Gastroesophageal sphincter (tissue), 4 donors: ENCODE measurements around the gene SMIM12. TPM values are rescaled to one million over a fixed set of nuclear protein-coding genes. Genes with fewer than 3 reads are reported as not detected.

Experiments used
- ATAC-seq: fragments of 150-250 bp; one replicate; pipeline ENCODE4 v1.9.1; 2016; ENCODE audit warnings: mild to moderate bottlenecking, moderate library complexity
- H3K27ac ChIP-seq, 4 donors: fragments of 200-600 bp; sonication (generic) in 3 of 4; 1 replicate in 3 of 4; 2 replicates in 1 of 4; pipeline ENCODE4 v1.5.1; 2016 to 2019
- H3K27me3 ChIP-seq: fragments of 200-600 bp; sonication (generic); one replicate; pipeline ENCODE4 v1.5.1; 2019
- H3K36me3 ChIP-seq, 2 donors: fragments of 200-600 bp; sonication (generic); one replicate each; pipeline ENCODE4 v1.5.1; 2019; ENCODE audit warnings: control low read depth in 1 of 2
- H3K4me1 ChIP-seq, 3 donors: fragments of 200-600 bp; sonication (generic); 1 replicate in 2 of 3; 2 replicates in 1 of 3; pipeline ENCODE4 v1.5.1; 2016 to 2019; ENCODE audit warnings: control low read depth in 2 of 3
- H3K4me3 ChIP-seq, 2 donors: fragments of 200-600 bp; sonication (generic); one replicate each; pipeline ENCODE4 v1.5.1; 2019; ENCODE audit warnings: mild to moderate bottlenecking in 1 of 2, moderate library complexity in 1 of 2
- H3K9me3 ChIP-seq, 3 donors: fragments of 200-600 bp; sonication (generic); one replicate each; pipeline ENCODE4 v1.5.1; 2017 to 2019; ENCODE audit warnings: control low read depth in 2 of 3
- CTCF ChIP-seq, 4 experiments: fragments of 200-600 bp in 2 of 4; fragments of 450-650 bp in 2 of 4; sonication (generic) in 1 of 4; IDR thresholded peaks; one replicate each; pipeline ENCODE4 v1.5.1; 2017 to 2019; ENCODE audit warnings: antibody characterized with exemption in 4 of 4, mild to moderate bottlenecking in 2 of 4, moderate library complexity in 2 of 4
- EP300 ChIP-seq: sonication (generic); formaldehyde crosslinking; IDR thresholded peaks from one replicate; pipeline ENCODE4 v1.6.1; 2017; ENCODE audit warnings: antibody characterized with exemption, mild to moderate bottlenecking
- POLR2A ChIP-seq, 2 donors: fragments of 450-650 bp; IDR thresholded peaks; one replicate each; pipeline ENCODE4 v1.6.1; 2017; ENCODE audit warnings: antibody characterized with exemption in 2 of 2, mild to moderate bottlenecking in 2 of 2, moderate library complexity in 1 of 2
- POLR2AphosphoS5 ChIP-seq: sonication (generic); formaldehyde crosslinking; IDR thresholded peaks from one replicate; pipeline ENCODE4 v1.6.1; 2017; ENCODE audit warnings: antibody characterized with exemption
- WGBS, 2 donors: methylation state at CpG; one replicate each; pipeline ENCODE4 v1.1.5; 2018; ENCODE audit warnings: low coverage in 1 of 2; 5-methylcytosine and 5-hydroxymethylcytosine counted together
- total RNA-seq, 4 donors: library from RNA; depleted of rRNA; stranded (reverse); fragments of >200 nt; gene quantifications; one replicate each; pipeline ENCODE4 v1.1.0, GENCODE V29; 2016

The SMIM12 gene
- total RNA-seq, 4 donors from 2014 or later = 34.2 to 52.0 (median 37.8) TPM

- Histone ChIP-seq H3K27me3 (no peaks in the 10 kb centered on the region), H3K4me3 (no peak overlapping the region), H3K27ac (no peak overlapping the region), H3K9me3 (no peaks in the 10 kb centered on the region), H3K36me3 (peaks cover 0 to 4% of the 10 kb centered on the region in 2 donors), H3K4me1 (peaks cover 0 to 35% (median 0%) of the 10 kb centered on the region in 3 donors)
- TF ChIP-seq POLR2A (IDR thresholded peaks at IDR 0.05) (no peak), CTCF (IDR thresholded peaks at IDR 0.05) (no peak)
- ATAC-seq = no peak
- 66 to 80% methylated on average over 1 to 12 of the region's 14 CpGs for WGBS, 2 donors
Observed at GRCh38 chr1:34839526-34840305, 19.8 kb downstream of the SMIM12 start.

GRCh38 chr1:34833711-34834110 lies 25.8 kb downstream of the SMIM12 start:
- H3K27me3 ChIP-seq = no peaks in the 10 kb centered on the region
- WGBS, 2 donors = 85% methylated on average over 1 of the region's 1 CpG; no CpG with 5 or more reads in 1 of the 2 donors
- peaks cover 0 to 11% (median 0%) of the 10 kb centered on the region in 3 donors for H3K4me1 ChIP-seq
- H3K36me3 ChIP-seq = peaks cover 0 to 14% of the 10 kb centered on the region in 2 donors
- no peak overlapping the region for H3K27ac ChIP-seq
- no peak for TF ChIP-seq POLR2AphosphoS5
- TF ChIP-seq EP300 = no peak
- no peak for TF ChIP-seq POLR2A (IDR thresholded peaks at IDR 0.05)
- TF ChIP-seq CTCF (IDR thresholded peaks at IDR 0.05) = no peak
- no peak overlapping the region for H3K4me3 ChIP-seq
- no peak for ATAC-seq
- no peaks in the 10 kb centered on the region for H3K9me3 ChIP-seq

GRCh38 chr1:34831721-34832246 lies 27.8 kb downstream of the SMIM12 start:
- Histone ChIP-seq H3K4me1 (peaks cover 0 to 11% (median 0%) of the 10 kb centered on the region in 3 donors), H3K27me3 (no peaks in the 10 kb centered on the region)
- WGBS, 2 donors = 57 to 75% methylated on average over 1 to 2 of the region's 6 CpGs

GRCh38 chr1:34829250-34829649 lies 30.3 kb downstream of the SMIM12 start:
- peaks cover 0 to 4% (median 0%) of the 10 kb centered on the region in 3 donors for H3K4me1 ChIP-seq
- H3K9me3 ChIP-seq = no peaks in the 10 kb centered on the region
- peaks cover 0 to 10% of the 10 kb centered on the region in 2 donors for H3K36me3 ChIP-seq
- TF ChIP-seq EP300 = no peak
- no peak for TF ChIP-seq POLR2A (IDR thresholded peaks at IDR 0.05)
- TF ChIP-seq POLR2AphosphoS5 = no peak
- TF ChIP-seq CTCF (IDR thresholded peaks at IDR 0.05) = no peak
- no peak for ATAC-seq
- H3K27me3 ChIP-seq = no peaks in the 10 kb centered on the region
- no peak overlapping the region for H3K27ac ChIP-seq
- WGBS, 2 donors = 47 to 75% methylated on average over 1 to 2 of the region's 3 CpGs
- H3K4me3 ChIP-seq = no peak overlapping the region

More at GRCh38 chr1:34831721-34832246, 27.8 kb downstream of the SMIM12 start:
- no peak for TF ChIP-seq POLR2A (IDR thresholded peaks at IDR 0.05)
- TF ChIP-seq POLR2AphosphoS5 = no peak
- TF ChIP-seq EP300 = no peak
- no peak for TF ChIP-seq CTCF (IDR thresholded peaks at IDR 0.05)
- ATAC-seq = no peak
- Histone ChIP-seq H3K27ac (no peak overlapping the region), H3K9me3 (no peaks in the 10 kb centered on the region), H3K36me3 (peaks cover 0 to 10% of the 10 kb centered on the region in 2 donors), H3K4me3 (no peak overlapping the region)

- ATAC-seq = no peak
- no peak overlapping the region for H3K27ac ChIP-seq
Observed at GRCh38 chr1:34828611-34829010, 30.9 kb downstream of the SMIM12 start.

More at GRCh38 chr1:34828611-34829010, 30.9 kb downstream of the SMIM12 start:
- Histone ChIP-seq H3K4me3 (no peak overlapping the region), H3K4me1 (peaks cover 0 to 4% (median 0%) of the 10 kb centered on the region in 3 donors), H3K9me3 (no peaks in the 10 kb centered on the region), H3K27me3 (no peaks in the 10 kb centered on the region), H3K36me3 (peaks cover 0 to 10% of the 10 kb centered on the region in 2 donors)
- TF ChIP-seq CTCF (IDR thresholded peaks at IDR 0.05) (no peak), EP300 (no peak), POLR2AphosphoS5 (no peak), POLR2A (IDR thresholded peaks at IDR 0.05) (no peak)
- WGBS, 2 donors = 77 to 85% methylated on average over 2 of the region's 2 CpGs
